AG09309 (cell line): ENCODE results near the gene PREX1.

Experiments
- DNase-seq: peaks from one replicate; pipeline ENCODE4 v3.0.0-alpha.2; 2010; ENCODE audit warnings: low read depth
- H3K4me3 ChIP-seq: 2 replicates; pipeline ENCODE4 v1.5.1; 2011; ENCODE audit warnings: mild to moderate bottlenecking, low read depth, low read length, moderate library complexity; ENCODE audit not compliant: control insufficient read depth
- TF ChIP-seq, protein P1 (sequence below): IDR thresholded peaks from 2 replicates; pipeline ENCODE4 v1.5.1; 2011; ENCODE audit warnings: mild to moderate bottlenecking, low read depth, low read length, inconsistent platforms; ENCODE audit not compliant: insufficient read depth, control insufficient read depth; ENCODE audit errors: missing control alignments

Gene PREX1

GRCh38 chr20:48750376-48750775 lies 77.4 kb downstream of the PREX1 start:
- TF ChIP-seq, protein P1, sequence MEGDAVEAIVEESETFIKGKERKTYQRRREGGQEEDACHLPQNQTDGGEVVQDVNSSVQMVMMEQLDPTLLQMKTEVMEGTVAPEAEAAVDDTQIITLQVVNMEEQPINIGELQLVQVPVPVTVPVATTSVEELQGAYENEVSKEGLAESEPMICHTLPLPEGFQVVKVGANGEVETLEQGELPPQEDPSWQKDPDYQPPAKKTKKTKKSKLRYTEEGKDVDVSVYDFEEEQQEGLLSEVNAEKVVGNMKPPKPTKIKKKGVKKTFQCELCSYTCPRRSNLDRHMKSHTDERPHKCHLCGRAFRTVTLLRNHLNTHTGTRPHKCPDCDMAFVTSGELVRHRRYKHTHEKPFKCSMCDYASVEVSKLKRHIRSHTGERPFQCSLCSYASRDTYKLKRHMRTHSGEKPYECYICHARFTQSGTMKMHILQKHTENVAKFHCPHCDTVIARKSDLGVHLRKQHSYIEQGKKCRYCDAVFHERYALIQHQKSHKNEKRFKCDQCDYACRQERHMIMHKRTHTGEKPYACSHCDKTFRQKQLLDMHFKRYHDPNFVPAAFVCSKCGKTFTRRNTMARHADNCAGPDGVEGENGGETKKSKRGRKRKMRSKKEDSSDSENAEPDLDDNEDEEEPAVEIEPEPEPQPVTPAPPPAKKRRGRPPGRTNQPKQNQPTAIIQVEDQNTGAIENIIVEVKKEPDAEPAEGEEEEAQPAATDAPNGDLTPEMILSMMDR: no peak
- no peak overlapping the region for H3K4me3 ChIP-seq
- no peak for DNase-seq

DNA sequence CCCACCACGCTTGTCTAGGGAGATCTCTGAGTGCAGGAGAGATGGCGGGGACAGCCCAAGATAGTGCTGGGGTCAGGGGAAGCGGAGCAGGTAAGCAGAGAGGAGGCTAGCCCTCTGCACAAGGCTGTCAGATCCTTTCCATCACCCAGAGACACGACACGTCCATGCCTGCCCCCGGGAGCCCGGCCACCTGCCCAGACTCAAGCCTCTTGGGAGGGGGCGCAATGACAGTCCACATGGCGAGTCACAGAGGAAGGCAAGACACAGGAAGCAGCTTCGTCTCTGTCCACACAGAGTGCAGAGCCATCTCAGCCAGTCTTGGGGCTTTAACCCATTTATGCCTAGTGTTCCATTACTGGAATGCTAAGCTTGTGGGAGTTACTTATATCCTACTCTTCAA lies 78.4 kb downstream of the PREX1 start:
- no peak for DNase-seq
- H3K4me3 ChIP-seq: no peak overlapping the region
- TF ChIP-seq, protein P1: no peak

GRCh38 chr20:48748556-48748955 lies 79.2 kb downstream of the PREX1 start:
- H3K4me3 ChIP-seq: no peak overlapping the region
- no peak for DNase-seq
- TF ChIP-seq, protein P1: no peak

- TF ChIP-seq, protein P1: no peak
- no peak for DNase-seq
- H3K4me3 ChIP-seq: no peak overlapping the region
These were observed 79.9 kb downstream of the PREX1 start for GRCh38 chr20:48747840-48748414.

DNA sequence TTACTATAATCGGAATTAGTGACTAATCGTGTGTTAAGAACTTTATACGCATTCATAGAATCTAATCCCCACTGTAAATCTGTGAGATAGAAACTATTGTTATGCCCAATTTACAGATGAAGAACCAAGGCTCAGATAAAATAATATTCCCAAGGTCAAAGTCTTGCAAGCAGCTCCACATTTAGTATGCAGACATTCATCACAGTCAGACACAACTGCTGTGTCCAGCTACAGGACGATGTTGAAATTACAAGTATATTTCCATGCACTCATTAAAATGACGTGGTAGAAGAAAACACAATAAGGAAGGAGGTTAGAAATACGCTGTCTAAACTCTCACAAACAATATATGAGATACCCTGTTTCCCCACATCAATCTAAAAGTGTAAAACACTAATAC lies 82.5 kb downstream of the PREX1 start:
- no peak for DNase-seq
- H3K4me3 ChIP-seq: no peak overlapping the region
- TF ChIP-seq, protein P1: no peak

- no peak for DNase-seq
- TF ChIP-seq, protein P1: no peak
- H3K4me3 ChIP-seq: no peak overlapping the region
These were observed 83.3 kb downstream of the PREX1 start for GRCh38 chr20:48744515-48744914.

GRCh38 chr20:48743807-48744206 lies 84.0 kb downstream of the PREX1 start:
- no peak overlapping the region for H3K4me3 ChIP-seq
- DNase-seq: no peak
- TF ChIP-seq, protein P1: no peak
